Trophoblast cell (in vitro differentiated cells and primary cell): Measurements from ENCODE around the gene SGCD.

Experiments used
- DNase-seq, 2 donors: peaks; one replicate each; pipeline ENCODE4 v3.0.0-alpha.2; 2016
- H2AFZ ChIP-seq: 2 replicates; pipeline ENCODE4 v1.6.1; 2013; ENCODE audit warnings: low read length, moderate library complexity, mild to moderate bottlenecking; ENCODE audit not compliant: insufficient read depth, poor library complexity
- H2AK5ac ChIP-seq: 2 replicates; pipeline ENCODE4 v1.6.1; 2013; ENCODE audit warnings: mild to moderate bottlenecking, low read length
- H2BK120ac ChIP-seq: 2 replicates; pipeline ENCODE4 v1.6.1; 2013; ENCODE audit warnings: low read length, mild to moderate bottlenecking, moderate library complexity; ENCODE audit not compliant: insufficient read depth, poor library complexity
- H2BK12ac ChIP-seq: 2 replicates; pipeline ENCODE4 v1.6.1; 2013; ENCODE audit warnings: mild to moderate bottlenecking, low read length, moderate library complexity
- H2BK5ac ChIP-seq: 2 replicates; pipeline ENCODE4 v1.6.1; 2013; ENCODE audit warnings: low read length, low read depth, moderate library complexity, mild to moderate bottlenecking; ENCODE audit not compliant: poor library complexity
- H3K14ac ChIP-seq: 2 replicates; pipeline ENCODE4 v1.6.1; 2013; ENCODE audit warnings: mild to moderate bottlenecking, low read length
- H3K18ac ChIP-seq: 2 replicates; pipeline ENCODE4 v1.6.1; 2013; ENCODE audit warnings: mild to moderate bottlenecking, low read length
- H3K23ac ChIP-seq: 2 replicates; pipeline ENCODE4 v1.6.1; 2013; ENCODE audit warnings: low read length
- H3K27ac ChIP-seq: 2 replicates; pipeline ENCODE4 v1.5.1; 2013; ENCODE audit warnings: low read depth, mild to moderate bottlenecking, inconsistent platforms, low read length, moderate library complexity
- H3K27me3 ChIP-seq: 2 replicates; pipeline ENCODE4 v1.6.1; 2013; ENCODE audit warnings: inconsistent platforms, mild to moderate bottlenecking, low read length, moderate library complexity; ENCODE audit not compliant: insufficient read depth
- H3K36me3 ChIP-seq, 2 experiments: 1 replicate in 1 of 2; 2 replicates in 1 of 2; pipeline ENCODE4 v1.6.1; 2013; ENCODE audit warnings: low read length in 2 of 2, mild to moderate bottlenecking in 2 of 2, moderate library complexity in 1 of 2; ENCODE audit not compliant: insufficient read depth in 2 of 2, control insufficient read depth in 1 of 2
- H3K4ac ChIP-seq: 2 replicates; pipeline ENCODE4 v1.6.1; 2013; ENCODE audit warnings: low read depth, mild to moderate bottlenecking, low read length, moderate library complexity
- H3K4me1 ChIP-seq, 2 experiments: 1 replicate in 1 of 2; 2 replicates in 1 of 2; pipeline ENCODE4 v1.6.1; 2013; ENCODE audit warnings: low read length in 2 of 2, mild to moderate bottlenecking in 2 of 2, moderate library complexity in 1 of 2; ENCODE audit not compliant: insufficient read depth in 2 of 2, control insufficient read depth in 1 of 2
- H3K4me2 ChIP-seq: 2 replicates; pipeline ENCODE4 v1.6.1; 2013; ENCODE audit warnings: inconsistent platforms, mild to moderate bottlenecking, low read length, moderate library complexity
- H3K4me3 ChIP-seq: 2 replicates; pipeline ENCODE4 v1.5.1; 2013; ENCODE audit warnings: mild to moderate bottlenecking, low read depth, low read length, inconsistent platforms
- H3K79me1 ChIP-seq: one replicate; pipeline ENCODE4 v1.6.1; 2013; ENCODE audit warnings: low read length
- H3K79me2 ChIP-seq: 2 replicates; pipeline ENCODE4 v1.6.1; 2013; ENCODE audit warnings: low read length, mild to moderate bottlenecking; ENCODE audit not compliant: control insufficient read depth, insufficient read depth, poor library complexity
- H3K9ac ChIP-seq: 2 replicates; pipeline ENCODE4 v1.6.1; 2013; ENCODE audit warnings: mild to moderate bottlenecking, low read length
- H3K9me3 ChIP-seq: 2 replicates; pipeline ENCODE4 v1.6.1; 2013; ENCODE audit warnings: low read depth, mild to moderate bottlenecking, control low read depth, inconsistent platforms, low read length; ENCODE audit not compliant: insufficient read depth
- H4K12ac ChIP-seq: 2 replicates; pipeline ENCODE4 v1.6.1; 2013; ENCODE audit warnings: low read depth, mild to moderate bottlenecking, low read length, moderate library complexity
- H4K8ac ChIP-seq: 2 replicates; pipeline ENCODE4 v1.6.1; 2013; ENCODE audit warnings: low read depth, mild to moderate bottlenecking, low read length, moderate library complexity
- H4K91ac ChIP-seq: one replicate; pipeline ENCODE4 v1.6.1; 2013; ENCODE audit warnings: low read depth, mild to moderate bottlenecking, low read length, moderate library complexity
- WGBS: extraction: QIAGEN DNeasy Blood & Tissue Kit; methylation state at CpG from one replicate; pipeline ENCODE4 v1.1.7; 2013; ENCODE audit warnings: missing lambda C conversion rate; ENCODE audit not compliant: insufficient read length, insufficient coverage; ENCODE audit errors: extremely low coverage; 5-methylcytosine and 5-hydroxymethylcytosine counted together

Gene SGCD

DNA sequence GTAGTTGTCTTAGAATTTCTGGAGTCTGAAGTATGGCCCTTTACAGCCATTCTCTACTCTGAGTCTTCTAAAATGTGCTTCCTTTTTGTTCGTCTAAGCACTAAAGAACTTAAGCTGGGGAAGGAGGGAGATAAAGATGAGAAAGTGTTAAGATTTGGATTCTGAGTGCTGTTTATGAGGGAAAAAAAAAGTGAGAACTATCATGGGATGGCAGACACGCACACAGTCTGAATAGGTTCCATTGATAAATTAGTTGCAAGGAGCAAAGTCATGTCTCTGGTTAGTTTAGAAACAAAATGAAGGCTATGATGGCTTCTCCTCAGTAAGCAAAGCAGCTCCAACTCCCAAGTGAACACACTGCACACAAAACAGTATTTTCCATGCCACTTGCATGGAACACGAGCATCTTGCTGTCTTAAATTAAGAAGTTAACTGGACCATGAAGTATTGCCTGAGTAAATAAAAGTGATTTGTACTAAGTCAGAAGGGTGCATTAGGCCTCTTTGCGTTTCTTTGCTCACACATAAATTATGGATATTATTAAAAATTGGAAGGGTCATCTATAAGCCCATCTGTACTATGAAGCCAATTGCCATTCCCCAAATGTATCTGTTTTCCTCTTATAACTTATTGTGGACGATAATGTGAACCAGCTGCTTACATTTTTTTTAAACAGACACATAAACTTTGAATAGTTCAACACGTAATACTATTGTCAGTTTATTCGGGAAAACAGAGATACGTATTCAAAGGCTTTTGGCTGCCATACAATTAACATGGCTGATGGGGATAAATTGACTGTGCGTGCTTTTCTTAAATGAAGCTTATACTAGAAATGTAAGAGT lies 199.3 kb downstream of the SGCD start:
- no peak overlapping the region for H3K18ac ChIP-seq
- no CpG with 5 or more reads among the region's 9 CpGs for WGBS

DNA sequence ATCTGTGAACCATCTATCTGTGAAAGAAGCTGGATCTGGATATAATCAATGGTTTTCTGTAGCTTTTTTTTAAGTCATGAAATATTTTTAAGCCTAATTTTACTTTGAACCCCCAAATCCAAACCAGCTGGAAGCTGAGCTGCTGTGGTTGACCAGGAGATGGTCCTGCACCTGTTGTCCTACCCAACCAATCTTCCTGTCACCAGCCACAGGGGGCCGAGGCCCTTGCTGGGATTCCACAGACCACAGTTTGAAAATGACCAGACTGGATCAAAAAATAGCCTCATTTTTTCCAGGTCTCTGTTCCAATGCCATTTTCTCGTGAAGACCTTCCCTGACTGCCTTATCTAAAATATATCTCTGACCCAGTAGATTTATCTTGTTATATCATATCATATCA lies 200.6 kb downstream of the SGCD start:
- H2AK5ac ChIP-seq: no peak overlapping the region
- no peak overlapping the region for H3K4ac ChIP-seq
- WGBS: no CpG with 5 or more reads among the region's 2 CpGs
- no peak overlapping the region for H4K91ac ChIP-seq
- H3K14ac ChIP-seq: no peak overlapping the region
- no peak for DNase-seq
- no peak overlapping the region for H2BK120ac ChIP-seq
- no peaks in the 10 kb centered on the region for H3K9me3 ChIP-seq
- no peak overlapping the region for H3K9ac ChIP-seq
- no peak overlapping the region for H3K23ac ChIP-seq
- no peaks in the 10 kb centered on the region for H3K79me1 ChIP-seq
- H2AFZ ChIP-seq: no peak overlapping the region
- H4K12ac ChIP-seq: no peak overlapping the region
- H3K18ac ChIP-seq: no peak overlapping the region
- H2BK12ac ChIP-seq: no peak overlapping the region
- H3K27me3 ChIP-seq: no peaks in the 10 kb centered on the region
- H3K36me3 ChIP-seq: no peaks in the 10 kb centered on the region
- no peaks in the 10 kb centered on the region for H3K79me2 ChIP-seq
- H4K8ac ChIP-seq: no peak overlapping the region
- H3K27ac ChIP-seq: no peak overlapping the region
- H3K4me2 ChIP-seq: no peak overlapping the region
- no peak overlapping the region for H2BK5ac ChIP-seq
- H3K4me1 ChIP-seq: no peaks in the 10 kb centered on the region
- H3K4me3 ChIP-seq: no peak overlapping the region

More for the DNA sequence above, 199.3 kb downstream of the SGCD start:
- Histone ChIP-seq H4K91ac (no peak overlapping the region), H3K79me1 (no peaks in the 10 kb centered on the region), H3K9ac (no peak overlapping the region), H2AK5ac (no peak overlapping the region), H2BK120ac (no peak overlapping the region), H3K4ac (no peak overlapping the region), H3K9me3 (no peaks in the 10 kb centered on the region), H3K27me3 (no peaks in the 10 kb centered on the region), H2BK12ac (no peak overlapping the region), H3K27ac (no peak overlapping the region), H3K4me2 (no peak overlapping the region), H2BK5ac (no peak overlapping the region), H3K36me3 (no peaks in the 10 kb centered on the region), H4K8ac (no peak overlapping the region), H4K12ac (no peak overlapping the region), H3K4me3 (no peak overlapping the region), H2AFZ (no peak overlapping the region), H3K23ac (no peak overlapping the region), H3K14ac (no peak overlapping the region), H3K4me1 (no peaks in the 10 kb centered on the region), H3K79me2 (no peaks in the 10 kb centered on the region)
- no peak for DNase-seq

DNA sequence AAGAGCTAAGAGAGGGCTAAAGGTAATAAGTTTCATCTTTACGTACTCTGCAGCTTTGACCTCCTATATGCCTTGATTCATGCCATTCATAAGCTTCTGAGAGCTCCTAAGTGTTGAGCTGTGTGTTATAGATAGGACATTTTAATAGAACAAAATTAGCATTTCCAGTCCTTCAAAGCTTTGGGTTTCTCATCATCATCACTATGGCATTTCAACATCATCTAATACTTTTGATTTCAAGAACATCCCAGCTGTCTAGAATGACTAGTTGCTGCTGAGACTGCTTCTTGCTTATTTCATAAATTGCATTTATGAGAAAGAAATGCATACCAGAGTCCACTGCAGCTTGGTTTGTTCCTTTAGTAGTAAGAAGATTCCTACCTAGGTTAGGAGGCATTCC lies 201.7 kb downstream of the SGCD start:
- no peak overlapping the region for H4K12ac ChIP-seq
- no peak overlapping the region for H3K27ac ChIP-seq
- no peak overlapping the region for H3K23ac ChIP-seq
- WGBS: no CpG with 5 or more reads among the region's 1 CpG
- no peak overlapping the region for H4K8ac ChIP-seq
- H3K14ac ChIP-seq: no peak overlapping the region
- H3K18ac ChIP-seq: no peak overlapping the region
- H2AK5ac ChIP-seq: no peak overlapping the region
- H2BK120ac ChIP-seq: no peak overlapping the region
- no peak for DNase-seq
- no peak overlapping the region for H2BK5ac ChIP-seq
- H3K27me3 ChIP-seq: no peaks in the 10 kb centered on the region
- H4K91ac ChIP-seq: no peak overlapping the region
- no peak overlapping the region for H3K9ac ChIP-seq
- no peak overlapping the region for H3K4ac ChIP-seq
- H3K4me2 ChIP-seq: no peak overlapping the region
- H2AFZ ChIP-seq: no peak overlapping the region
- H3K36me3 ChIP-seq: no peaks in the 10 kb centered on the region
- H2BK12ac ChIP-seq: no peak overlapping the region
- no peaks in the 10 kb centered on the region for H3K79me1 ChIP-seq
- H3K9me3 ChIP-seq: no peaks in the 10 kb centered on the region
- H3K4me3 ChIP-seq: no peak overlapping the region
- H3K4me1 ChIP-seq: no peaks in the 10 kb centered on the region
- no peaks in the 10 kb centered on the region for H3K79me2 ChIP-seq

DNA sequence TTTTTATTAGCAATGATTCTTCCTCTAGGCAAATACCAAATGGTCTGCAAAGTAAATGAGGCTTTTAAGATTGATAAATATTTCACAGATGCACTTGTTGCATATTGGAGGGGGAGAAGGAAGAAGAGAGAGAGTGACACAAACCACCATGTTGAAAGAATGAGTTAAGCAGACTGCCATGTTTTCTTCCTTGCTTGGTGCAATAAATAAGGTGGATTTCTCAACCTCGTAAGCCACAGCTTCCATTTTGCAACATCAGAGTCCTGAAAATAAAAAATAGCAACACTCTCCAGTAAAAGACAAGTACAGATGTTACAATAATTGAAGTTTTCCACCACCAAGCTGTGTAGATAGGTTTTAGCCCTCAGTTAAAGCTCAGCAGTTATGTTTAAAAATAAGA lies 202.9 kb downstream of the SGCD start:
- no CpG with 5 or more reads among the region's 1 CpG for WGBS
- Histone ChIP-seq H3K4me1 (no peaks in the 10 kb centered on the region), H4K12ac (no peak overlapping the region)

More for the DNA sequence above, 202.9 kb downstream of the SGCD start:
- Histone ChIP-seq H3K79me1 (no peaks in the 10 kb centered on the region), H3K4me3 (no peak overlapping the region), H4K8ac (no peak overlapping the region), H3K23ac (no peak overlapping the region), H2AFZ (no peak overlapping the region), H4K91ac (no peak overlapping the region), H3K4me2 (no peak overlapping the region), H2AK5ac (no peak overlapping the region), H2BK120ac (no peak overlapping the region), H3K9me3 (no peaks in the 10 kb centered on the region), H3K14ac (no peak overlapping the region), H3K79me2 (no peaks in the 10 kb centered on the region), H3K27me3 (no peaks in the 10 kb centered on the region), H2BK5ac (no peak overlapping the region), H2BK12ac (no peak overlapping the region), H3K18ac (no peak overlapping the region), H3K9ac (no peak overlapping the region), H3K36me3 (no peaks in the 10 kb centered on the region), H3K27ac (no peak overlapping the region), H3K4ac (no peak overlapping the region)
- DNase-seq: no peak
